K562 (cell line): ENCODE results near the gene ATP2B1. TPM values are rescaled to one million over a fixed set of nuclear protein-coding genes. Genes with fewer than 3 reads are reported as not detected.

ENCODE experiments used
- ATAC-seq: fragments of 200-7000 bp; cut with Tn5 transposase; 3 replicates; pipeline ENCODE4 v1.9.1; 2020; ENCODE audit warnings: moderate library complexity
- BruUV-seq: library from RNA; stranded (reverse); fragments of 400-500 nt; replicated peaks from 2 replicates; lab custom pipeline; 2021; lab: Mats Ljungman, UMichigan
- CTCF ChIA-PET: fragments of 300-600 bp; formaldehyde crosslinking; extraction: SDS; loops from one replicate; lab custom pipeline; 2021; ENCODE audit warnings: low intra/inter-chr PET ratio; lab: Yijun Ruan, JAX
- POLR2A ChIA-PET: fragments of 300-600, 350-650 bp; sonication (Branson Sonifier 250); formaldehyde crosslinking; extraction: SDS; loops from one replicate; lab custom pipeline; 2021; ENCODE audit warnings: antibody characterized with exemption, inconsistent platforms; lab: Yijun Ruan, JAX
- DNase-seq, 4 experiments: peaks; one replicate each; pipeline versions ENCODE4 v3.0.0 to v3.0.0-alpha.2; 2011 to 2018; ENCODE audit warnings: low spot score in 3 of 4, mixed read lengths in 3 of 4; ENCODE audit errors: extremely low read depth in 1 of 4
- FAIRE-seq: peaks from 2 replicates; lab custom pipeline; 2011; peaks lifted over from hg19 to GRCh38; lab: Jason Lieb, UNC
- H2AFZ ChIP-seq: 2 replicates; pipeline ENCODE4 v1.6.0; 2011; ENCODE audit warnings: low read depth, low read length, control low read depth, inconsistent platforms
- H3K27ac ChIP-seq: fragments of 200-600 bp; 3 replicates; pipeline ENCODE4 v1.8.0; 2011; ENCODE audit warnings: low read depth, mild to moderate bottlenecking, control low read depth, inconsistent platforms, low read length, moderate library complexity, mixed read lengths; ENCODE audit errors: extremely low read depth
- H3K27me3 ChIP-seq, 2 experiments: fragments of 300-600 bp in 1 of 2; 2 replicates in 1 of 2; 3 replicates in 1 of 2; pipeline versions ENCODE4 v1.6.0 to v1.8.0; 2011; ENCODE audit warnings: inconsistent platforms in 2 of 2, low read length in 2 of 2, mild to moderate bottlenecking in 1 of 2, mixed read lengths in 1 of 2, moderate library complexity in 1 of 2; ENCODE audit not compliant: control insufficient read depth in 2 of 2, insufficient read depth in 2 of 2
- H3K36me3 ChIP-seq: fragments of 300-600 bp; 3 replicates; pipeline ENCODE4 v1.8.0; 2011; ENCODE audit warnings: mild to moderate bottlenecking, low read length, inconsistent platforms; ENCODE audit not compliant: control insufficient read depth, insufficient read depth
- H3K4me1 ChIP-seq, 2 experiments: fragments of 200-600 bp in 1 of 2; replicated peaks in 1 of 2; 2 replicates in 1 of 2; 3 replicates in 1 of 2; pipeline versions ENCODE4 v1.5.1 to v1.8.0; 2011; ENCODE audit warnings: inconsistent platforms in 2 of 2, low read length in 2 of 2, mild to moderate bottlenecking in 1 of 2, mixed read lengths in 1 of 2, moderate library complexity in 1 of 2; ENCODE audit not compliant: control insufficient read depth in 2 of 2, insufficient read depth in 2 of 2
- H3K4me2 ChIP-seq: 2 replicates; pipeline ENCODE4 v1.6.1; 2011; ENCODE audit warnings: low read length, control low read depth, inconsistent platforms, mixed read lengths; ENCODE audit not compliant: insufficient read depth
- H3K4me3 ChIP-seq: fragments of 200-600 bp; sonication (generic), shearing (Covaris generic); 2 replicates; pipeline ENCODE4 v1.5.1; 2016; ENCODE audit warnings: control low read depth, inconsistent platforms
- H3K79me2 ChIP-seq: fragments of 200-600 bp; 3 replicates; pipeline ENCODE4 v1.8.0; 2011; ENCODE audit warnings: low read length, inconsistent platforms; ENCODE audit not compliant: control insufficient read depth, insufficient read depth
- H3K9ac ChIP-seq, 2 experiments: 2 replicates each; pipeline versions ENCODE4 v1.6.0 to v1.6.1; 2011; ENCODE audit warnings: low read depth in 2 of 2, low read length in 2 of 2, control low read depth in 1 of 2, inconsistent platforms in 1 of 2, mild to moderate bottlenecking in 1 of 2, mixed read lengths in 1 of 2; ENCODE audit not compliant: insufficient read depth in 1 of 2
- H3K9me1 ChIP-seq: one replicate; pipeline ENCODE4 v1.6.0; 2011; ENCODE audit warnings: inconsistent platforms, mild to moderate bottlenecking, low read length, moderate library complexity; ENCODE audit not compliant: control insufficient read depth, insufficient read depth
- H3K9me3 ChIP-seq: replicated peaks from 2 replicates; pipeline ENCODE4 v1.5.1; 2011; ENCODE audit warnings: low read depth, low read length, inconsistent platforms; ENCODE audit not compliant: control insufficient read depth, insufficient read depth
- H4K20me1 ChIP-seq: replicated peaks from 2 replicates; pipeline ENCODE4 v1.6.1; 2011; ENCODE audit warnings: low read length, inconsistent platforms, mixed read lengths; ENCODE audit not compliant: control insufficient read depth, insufficient read depth
- ATF3 ChIP-seq, 2 experiments: fragments of 450-650 bp in 1 of 2; sonication (generic) in 1 of 2; formaldehyde crosslinking in 1 of 2; IDR thresholded peaks in 1 of 2; conservative IDR thresholded peaks in 1 of 2; 2 replicates each; pipeline versions ENCODE4 v1.6.1 to v1.8.1; 2016 to 2023; ENCODE audit warnings: mild to moderate bottlenecking in 2 of 2, moderate library complexity in 2 of 2, inconsistent platforms in 1 of 2, missing genetic modification reagents in 1 of 2
- CREB3 ChIP-seq: fragments of 450-650 bp; conservative IDR thresholded peaks from 2 replicates; pipeline ENCODE4 v1.6.1; 2016; ENCODE audit warnings: missing genetic modification characterization, low read depth, mild to moderate bottlenecking, missing compliant biosample characterization, moderate library complexity
- ILF3 ChIP-seq: fragments of 450-650 bp; IDR thresholded peaks from 2 replicates; pipeline ENCODE4 v1.6.1; 2018; ENCODE audit warnings: antibody characterized with exemption, mild to moderate bottlenecking, moderate library complexity, borderline replicate concordance
- MEF2D ChIP-seq: conservative IDR thresholded peaks from 2 replicates; pipeline ENCODE4 v1.6.1; 2016; ENCODE audit warnings: low read depth, missing genetic modification characterization, missing compliant biosample characterization
- SAFB ChIP-seq: fragments of 200-400 bp; formaldehyde crosslinking; IDR thresholded peaks from 2 replicates; pipeline ENCODE4 v1.6.1; 2017; ENCODE audit warnings: low read depth, low read length, borderline replicate concordance
- ZNF274 ChIP-seq: IDR thresholded peaks from 2 replicates; pipeline ENCODE4 v1.6.1; 2011; ENCODE audit warnings: low read depth, mild to moderate bottlenecking, low read length, moderate library complexity, borderline replicate concordance
- ZNF318 ChIP-seq, 2 experiments: fragments of 450-650 bp; IDR thresholded peaks; 2 replicates each; pipeline ENCODE4 v1.6.1; 2016; ENCODE audit warnings: mild to moderate bottlenecking in 2 of 2, borderline replicate concordance in 1 of 2, low read depth in 1 of 2, moderate library complexity in 1 of 2
- WGBS: fragments of 100-300 bp; shearing (Covaris generic); methylation state at CpG from one replicate; pipeline ENCODE4 v1.1.6; 2016; ENCODE audit warnings: low coverage, mixed read lengths; ENCODE audit not compliant: insufficient coverage; ENCODE audit errors: missing lambda C conversion rate; 5-methylcytosine and 5-hydroxymethylcytosine counted together
- in situ Hi-C: fragments of 300-500 bp; cut with MboI; formaldehyde crosslinking; loops from 4 replicates; pipeline ENCODE4 v1.15.0; 2018; ENCODE audit warnings: inconsistent platforms, mixed read lengths
- intact Hi-C: fragments of 100-400 bp; cut with micrococcal nuclease; formaldehyde crosslinking; loops from 2 replicates; pipeline ENCODE4 v1.14.2; 2022
- polyA plus RNA-seq, 8 experiments: library from polyadenylated mRNA; depleted of rRNA in 4 of 8; stranded (reverse) in 5 of 8; unstranded in 3 of 8; fragments of >200 nt; fragmentation: Nextera tagmentation in 2 of 8; fragmentation: Illumina TruSeq in 1 of 8; extraction: Ambion mirVana in 2 of 8; extraction: Trizol in 1 of 8; gene quantifications; 2 replicates each; pipeline versions ENCODE4 v1.2.1 to v1.2.3, GENCODE V29; 2011 to 2014; ENCODE audit warnings: inconsistent platforms in 1 of 8, missing spikeins in 1 of 8
- total RNA-seq, 7 experiments: library from RNA; depleted of rRNA in 6 of 7; stranded (reverse); fragments of >200 nt in 6 of 7; fragmentation: Illumina TruSeq in 2 of 7; extraction: Trizol in 2 of 7; gene quantifications; 2 replicates each; pipeline versions ENCODE4 v1.2.1 to v1.2.3, GENCODE V29; 2011 to 2021; ENCODE audit warnings: low replicate concordance in 1 of 7

ATP2B1 gene
- total and polyA plus RNA-seq, 9 of the 15 experiments (the other 6 are each of a cell fraction or from before 2014, with no cell fraction given), result 8.6 to 39.0 (median 27.8) TPM

GRCh38 chr12:89657739-89658138 is 50.9 kb downstream of the ATP2B1 start:
- intact Hi-C loops (no loop called here), in situ Hi-C loops (no loop called here)
- ChIA-PET POLR2A (no interaction called here), CTCF (no interaction called here)
- Histone ChIP-seq H3K79me2 (peaks cover 56% of the 10 kb centered on the region), H3K9me1 (no peaks in the 10 kb centered on the region), H3K27me3 (no peaks in the 10 kb centered on the region), H3K36me3 (peaks cover 12% of the 10 kb centered on the region), H3K9ac (no peak overlapping the region), H3K4me1 (peaks cover 0 to 2% of the 10 kb centered on the region in 2 experiments; a peak in 2 of 5 replicates), H3K27ac (no peak overlapping the region), H4K20me1 (no peaks in the 10 kb centered on the region), H2AFZ (no peak overlapping the region), H3K4me3 (no peak overlapping the region), H3K4me2 (no peak overlapping the region), H3K9me3 (no peaks in the 10 kb centered on the region)
- TF ChIP-seq ZNF318 (IDR thresholded peaks at IDR 0.05; ENCODE audit: borderline replicate concordance in 1 of 2, low read depth in 1 of 2), result no peak
- no peak for TF ChIP-seq ZNF274
- TF ChIP-seq ATF3 (IDR thresholded peaks at IDR 0.05), result no peak
- no peak for TF ChIP-seq ATF3 (CRISPR knock-in tag; conservative IDR thresholded peaks at IDR 0.05)
- TF ChIP-seq SAFB, result no peak
- no peak for TF ChIP-seq ILF3
- TF ChIP-seq MEF2D (tag), result no peak
- TF ChIP-seq CREB3 (tag), result no peak
- no peak for ATAC-seq
- DNase-seq, result no peak
- BruUV-seq, result no TSS peak
- WGBS, result 89% methylated on average over 1 of the region's 1 CpG
- no peak for FAIRE-seq
